Gastrocnemius medialis (tissue), 4 donors: ENCODE data around the gene ZDHHC14. TPM values are rescaled to one million over a fixed set of nuclear protein-coding genes. Genes with fewer than 3 reads are reported as not detected.
"Not testable (repeated sequence)": the region's sequence is repeated elsewhere in the genome, so short reads cannot be mapped to it uniquely, and the experiment has no call there.

Experiments used
- ATAC-seq, 2 donors: fragments of 150-250 bp; one replicate each; pipeline ENCODE4 v1.9.1; 2016
- DNase-seq, 2 donors: peaks; one replicate each; pipeline ENCODE4 v3.0.0-alpha.2; 2019
- H3K27ac ChIP-seq, 4 donors: fragments of 200-600 bp; sonication (generic); 1 replicate in 1 of 4; 2 replicates in 3 of 4; pipeline ENCODE4 v1.5.1; 2016 to 2018; ENCODE audit warnings: mild to moderate bottlenecking in 2 of 4, moderate library complexity in 1 of 4
- H3K27me3 ChIP-seq, 3 donors: fragments of 200-600 bp; sonication (generic) in 2 of 3; 1 replicate in 1 of 3; 2 replicates in 2 of 3; pipeline versions ENCODE4 v1.5.1 to v1.6.0; 2016 to 2019; ENCODE audit warnings: mild to moderate bottlenecking in 1 of 3, moderate library complexity in 1 of 3
- H3K36me3 ChIP-seq, 2 donors: fragments of 200-600 bp; sonication (generic) in 1 of 2; one replicate each; pipeline ENCODE4 v1.5.1; 2017 to 2018
- H3K4me1 ChIP-seq, 2 donors: fragments of 200-600 bp; sonication (generic) in 1 of 2; one replicate each; pipeline ENCODE4 v1.5.1; 2016 to 2017; ENCODE audit warnings: mild to moderate bottlenecking in 2 of 2
- H3K4me3 ChIP-seq, 4 donors: fragments of 200-600 bp; sonication (generic) in 3 of 4; 1 replicate in 1 of 4; 2 replicates in 3 of 4; pipeline ENCODE4 v1.5.1; 2016 to 2019; ENCODE audit warnings: mild to moderate bottlenecking in 2 of 4
- H3K9me3 ChIP-seq, 3 donors: fragments of 200-600 bp; sonication (generic) in 2 of 3; 1 replicate in 1 of 3; 2 replicates in 2 of 3; pipeline ENCODE4 v1.5.1; 2016 to 2019
- CTCF ChIP-seq, 5 experiments: fragments of 450-650 bp in 3 of 5; fragments of 200-600 bp in 2 of 5; sonication (generic) in 2 of 5; IDR thresholded peaks in 4 of 5; conservative IDR thresholded peaks in 1 of 5; 1 replicate in 4 of 5; 2 replicates in 1 of 5; pipeline ENCODE4 v1.5.1; 2016 to 2019; ENCODE audit warnings: antibody characterized with exemption in 5 of 5, mild to moderate bottlenecking in 3 of 5, moderate library complexity in 3 of 5
- POLR2A ChIP-seq, 2 donors: fragments of 450-650 bp; IDR thresholded peaks; one replicate each; pipeline ENCODE4 v1.6.1; 2017; ENCODE audit warnings: antibody characterized with exemption in 2 of 2, mild to moderate bottlenecking in 2 of 2, moderate library complexity in 2 of 2
- in situ Hi-C, 4 donors: fragments of 200-750 bp; cut with MboI; loops; one replicate each; pipeline versions ENCODE4 v1.15.0 to v1.8.0; 2017; ENCODE audit warnings: low sequenced_read_pairs in 4 of 4
- intact Hi-C: fragments of 100-400 bp; cut with DNase I; formaldehyde crosslinking; loops from one replicate; pipeline ENCODE4 v1.15.1; 2023; ENCODE audit warnings: low total_unique reads
- total RNA-seq, 4 donors: library from RNA; depleted of rRNA; stranded (reverse); fragments of >200 nt; gene quantifications; one replicate each; pipeline versions ENCODE4 v1.1.0 to v1.2.3, GENCODE V29; 2016

The ZDHHC14 gene
- total RNA-seq, 4 donors from 2014 or later = 3.7 to 7.7 (median 5.9) TPM

GRCh38 chr6:157715728-157716164 lies 334.8 kb downstream of the ZDHHC14 start:
- H3K9me3 ChIP-seq = no peaks in the 10 kb centered on the region
- in situ Hi-C loops (no loop called here), intact Hi-C loops (no loop called here)
- TF ChIP-seq POLR2A (IDR thresholded peaks at IDR 0.05) (peak in 1 of 2 donors; percentile 23), CTCF (IDR thresholded peaks at IDR 0.05 in 4 of 5, conservative IDR thresholded peaks at IDR 0.05 in 1 of 5) (no peak)
- ATAC-seq = peak; percentile 85 to 87
- peaks cover 4 to 13% of the 10 kb centered on the region in 2 donors for H3K4me1 ChIP-seq
- H3K36me3 ChIP-seq = no peaks in the 10 kb centered on the region
- no peaks in the 10 kb centered on the region for H3K27me3 ChIP-seq
- peak overlapping the region; percentile 56 to 70 (median 58) for H3K27ac ChIP-seq
- H3K4me3 ChIP-seq = peak overlapping the region in 3 of 4 donors; percentile 9 to 16 (median 11)
- peak; percentile 55 to 77 for DNase-seq

GRCh38 chr6:157716251-157716995 lies 335.4 kb downstream of the ZDHHC14 start:
- Histone ChIP-seq H3K36me3 (no peaks in the 10 kb centered on the region), H3K27me3 (no peaks in the 10 kb centered on the region), H3K4me3 (peak overlapping the region in 3 of 4 donors; percentile 9 to 16 (median 11)), H3K4me1 (peaks cover 4 to 13% of the 10 kb centered on the region in 2 donors), H3K9me3 (no peaks in the 10 kb centered on the region), H3K27ac (peak overlapping the region; percentile 41 to 64 (median 58))
- in situ Hi-C loops = no loop called here
- ATAC-seq = no peak
- intact Hi-C loops = no loop called here
- TF ChIP-seq POLR2A (IDR thresholded peaks at IDR 0.05) (no peak), CTCF (IDR thresholded peaks at IDR 0.05 in 4 of 5, conservative IDR thresholded peaks at IDR 0.05 in 1 of 5) (no peak)
- no peak for DNase-seq

GRCh38 chr6:157717340-157717748 lies 336.4 kb downstream of the ZDHHC14 start:
- Histone ChIP-seq H3K36me3 (no peaks in the 10 kb centered on the region), H3K4me3 (no peak overlapping the region), H3K27ac (peak overlapping the region in 2 of 4 donors; percentile 14 to 18), H3K4me1 (peaks cover 4 to 13% of the 10 kb centered on the region in 2 donors), H3K27me3 (no peaks in the 10 kb centered on the region), H3K9me3 (no peaks in the 10 kb centered on the region)
- ATAC-seq (no peak), DNase-seq (no peak)
- intact Hi-C loops (no loop called here), in situ Hi-C loops (no loop called here)
- no peak for TF ChIP-seq POLR2A (IDR thresholded peaks at IDR 0.05)
- no peak for TF ChIP-seq CTCF (IDR thresholded peaks at IDR 0.05 in 4 of 5, conservative IDR thresholded peaks at IDR 0.05 in 1 of 5)

GRCh38 chr6:157718503-157719187 lies 337.7 kb downstream of the ZDHHC14 start:
- intact Hi-C loops = no loop called here
- DNase-seq (no peak), ATAC-seq (peak in 1 of 2 donors; percentile 21)
- H3K27ac ChIP-seq = peak overlapping the region; percentile 12 to 45 (median 26)
- H3K4me1 ChIP-seq = peaks cover 4 to 13% of the 10 kb centered on the region in 2 donors
- no peaks in the 10 kb centered on the region for H3K36me3 ChIP-seq
- no peaks in the 10 kb centered on the region for H3K27me3 ChIP-seq
- in situ Hi-C loops = no loop called here
- no peak overlapping the region for H3K4me3 ChIP-seq
- H3K9me3 ChIP-seq = no peaks in the 10 kb centered on the region
- TF ChIP-seq CTCF (IDR thresholded peaks at IDR 0.05 in 4 of 5, conservative IDR thresholded peaks at IDR 0.05 in 1 of 5) (no peak), POLR2A (IDR thresholded peaks at IDR 0.05) (no peak)

GRCh38 chr6:157720964-157721363 lies 340.0 kb downstream of the ZDHHC14 start:
- H3K36me3 ChIP-seq, in situ Hi-C loops, DNase-seq, H3K27ac ChIP-seq, ATAC-seq, H3K4me3 ChIP-seq, H3K27me3 ChIP-seq, H3K9me3 ChIP-seq: not testable (repeated sequence)
- H3K4me1 ChIP-seq = peaks cover 0 to 15% of the 10 kb centered on the region in 2 donors
- intact Hi-C loops = loop anchor here (5.0 kb wide), 1 partner anchor 41 kb away; no protein-coding TSS in a partner anchor
